GM18873 (cell line): ENCODE data around the gene TTPAL.
"Not testable (repeated sequence)": the region's sequence is repeated elsewhere in the genome, so short reads cannot be mapped to it uniquely, and the experiment has no call there.

Source experiments
- ATAC-seq: cut with Tn5 transposase; IDR thresholded peaks from one replicate; pipeline ENCODE4 v1.9.1; 2021; ENCODE audit warnings: mild to moderate bottlenecking, moderate library complexity, moderate number of reproducible peaks; ENCODE audit not compliant: unreplicated experiment, low FRiP score

The TTPAL gene

DNA sequence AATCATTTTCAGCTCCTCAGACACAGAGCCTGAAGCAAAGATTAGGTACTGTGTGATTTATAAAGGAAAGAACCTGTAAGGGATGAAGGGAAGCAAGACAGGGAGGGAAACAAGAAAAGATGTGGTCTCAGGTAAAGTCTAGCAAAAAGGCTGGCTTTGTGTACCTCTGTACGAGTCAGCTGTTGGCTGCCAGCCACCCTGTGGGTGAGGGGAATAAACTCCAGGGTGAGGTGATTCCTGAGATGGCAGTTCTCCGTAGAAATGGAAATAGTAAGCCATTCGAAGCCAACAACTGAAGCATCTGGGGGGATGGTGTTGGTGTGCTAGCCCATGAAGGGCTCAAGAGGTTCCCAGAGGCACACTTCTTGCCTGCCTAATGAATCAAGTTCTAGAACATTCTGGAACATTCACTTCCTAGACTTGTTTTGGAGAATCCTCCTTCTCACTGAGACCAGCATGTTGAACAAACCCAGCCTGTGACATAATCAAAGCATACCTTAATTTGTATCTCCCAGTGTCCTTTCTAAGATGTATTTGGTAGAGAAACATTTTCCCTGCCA is 10.6 kb upstream of the TTPAL start:
- no peak for ATAC-seq

DNA sequence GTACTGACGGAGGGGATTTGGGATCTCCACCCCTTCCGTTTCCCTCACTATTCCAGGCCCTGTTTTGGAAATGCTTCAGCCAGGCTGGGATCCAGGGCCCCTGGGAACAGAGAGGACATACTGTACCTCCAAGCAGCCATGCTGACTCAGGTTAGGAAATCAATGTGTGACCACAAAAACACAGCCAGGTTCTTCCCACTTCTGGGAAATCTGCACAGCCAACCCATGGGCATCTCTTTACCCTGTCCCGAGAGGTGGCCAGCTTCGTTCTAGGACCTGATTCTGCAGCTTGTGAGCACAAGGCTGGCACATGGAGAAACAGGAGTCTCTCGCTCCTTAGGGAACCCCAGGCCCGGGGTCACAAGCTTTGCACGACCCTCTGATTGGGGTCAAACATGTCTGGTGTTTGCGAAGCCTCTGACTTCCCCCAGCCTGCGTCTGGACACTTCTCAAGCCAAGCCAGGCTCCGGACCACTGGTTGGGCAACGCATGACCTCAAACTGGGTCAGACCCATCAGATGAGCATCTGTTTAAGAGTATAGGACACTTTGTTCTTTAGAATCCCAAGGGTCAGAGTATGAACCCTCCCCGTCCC is 8.3 kb upstream of the TTPAL start:
- ATAC-seq = no peak

DNA sequence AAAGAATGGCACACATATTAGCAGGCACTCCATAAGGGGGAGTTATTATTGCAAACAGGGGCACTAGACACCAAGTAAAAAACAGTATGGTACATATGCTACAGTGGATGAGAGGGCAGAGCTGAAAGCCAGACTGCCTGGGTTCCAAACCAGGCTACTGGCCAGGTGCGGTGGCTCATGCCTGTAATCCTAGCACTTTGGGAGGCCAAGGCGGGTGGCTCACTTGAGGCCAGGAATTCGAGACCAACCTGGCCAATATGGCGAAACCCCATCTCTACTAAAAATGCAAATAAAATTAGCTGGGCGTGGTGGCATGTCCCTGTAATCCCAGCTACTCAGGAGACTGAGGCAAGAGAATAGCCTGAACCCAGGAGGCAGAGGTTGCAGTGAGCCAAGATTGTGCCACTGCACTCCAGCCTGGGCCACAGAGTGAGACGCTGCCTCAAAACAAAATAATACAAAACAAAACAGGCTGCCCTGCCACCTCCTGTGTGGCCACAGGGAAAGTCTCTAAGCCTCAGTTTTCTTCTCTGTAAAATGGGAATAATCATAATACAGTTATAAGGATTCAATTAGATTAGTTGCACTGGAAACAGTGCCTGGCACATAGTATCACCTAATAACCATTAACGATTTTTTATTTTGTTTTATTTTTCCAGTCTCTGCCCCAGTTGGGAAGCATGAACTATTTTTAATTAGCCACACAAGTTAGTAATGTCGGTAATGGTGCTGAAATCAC is 7.5 kb upstream of the TTPAL start:
- no peak for ATAC-seq

DNA sequence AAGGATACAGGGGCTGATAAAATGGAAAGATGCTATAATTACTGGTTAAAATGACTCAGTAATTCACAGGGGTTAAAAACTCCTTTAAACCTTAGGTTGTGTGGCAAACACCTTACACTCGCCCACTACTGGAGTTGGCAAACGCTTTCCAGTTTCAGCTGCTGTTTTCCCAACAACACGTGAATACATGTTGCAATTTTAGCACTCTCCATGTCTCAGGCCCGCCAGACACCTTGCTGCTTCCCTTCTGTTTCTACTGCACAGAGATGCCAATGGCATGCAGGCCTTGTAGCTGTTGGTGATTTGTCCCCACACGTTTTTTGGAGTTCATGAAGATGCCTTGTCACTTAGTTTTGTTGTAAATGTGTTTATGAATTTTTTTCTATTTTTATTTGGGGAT is 5.3 kb upstream of the TTPAL start:
- ATAC-seq = no peak

DNA sequence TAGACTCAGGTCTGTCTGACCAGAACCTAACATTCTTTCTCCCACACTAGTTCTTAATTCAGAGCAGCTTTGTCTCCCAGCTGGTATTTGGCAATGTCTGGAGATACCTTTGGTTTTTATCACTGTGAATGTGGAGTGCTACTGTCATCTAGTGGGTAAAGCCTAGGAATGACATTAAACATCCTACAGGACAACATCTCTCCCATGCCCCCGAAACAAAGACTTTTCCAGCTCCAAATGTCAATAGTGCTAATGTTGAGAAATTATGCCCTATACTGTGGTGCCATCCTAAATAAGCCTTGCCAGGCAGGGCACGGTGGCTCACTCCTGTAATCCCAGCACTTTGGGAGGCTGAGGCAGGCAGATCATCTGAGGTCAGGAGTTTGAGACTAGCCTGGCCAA is 4.2 kb upstream of the TTPAL start:
- ATAC-seq = no peak

DNA sequence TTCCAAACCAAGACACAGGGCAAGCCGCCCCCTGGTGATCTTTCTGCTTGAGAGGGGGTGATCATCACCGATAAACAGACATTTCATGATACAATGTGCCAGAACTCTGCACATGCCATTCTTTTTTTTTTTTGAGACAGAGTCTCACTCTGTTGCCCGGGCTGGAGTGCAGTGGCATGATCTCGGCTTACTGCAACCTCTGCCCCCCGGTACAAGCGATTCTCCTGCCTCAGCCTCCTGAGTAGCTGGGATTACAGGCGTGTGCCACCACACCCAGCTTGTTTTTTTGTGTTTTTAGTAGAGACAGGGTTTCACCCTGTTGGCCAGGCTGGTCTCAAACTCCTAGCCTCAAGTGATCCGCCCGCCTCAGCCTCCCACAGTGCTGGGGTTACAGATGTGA is 3.4 kb upstream of the TTPAL start:
- ATAC-seq = not testable (repeated sequence)

DNA sequence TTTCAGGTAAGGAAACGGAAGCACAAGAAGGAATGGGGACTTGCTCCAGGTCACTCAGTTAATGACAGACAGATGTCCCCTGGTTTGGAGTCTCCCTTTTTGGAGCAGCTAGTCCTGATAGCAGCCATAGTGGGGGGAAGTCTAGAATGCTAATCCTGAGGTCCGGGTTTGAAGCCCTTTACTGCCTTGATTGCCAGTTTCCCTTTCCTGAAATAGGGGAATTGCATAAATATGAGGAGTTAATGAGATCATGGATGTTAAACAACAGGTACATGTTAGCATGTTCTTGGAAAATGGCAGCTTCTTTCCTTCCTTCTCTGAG is 341 bp upstream of the TTPAL start:
- ATAC-seq = no peak

DNA sequence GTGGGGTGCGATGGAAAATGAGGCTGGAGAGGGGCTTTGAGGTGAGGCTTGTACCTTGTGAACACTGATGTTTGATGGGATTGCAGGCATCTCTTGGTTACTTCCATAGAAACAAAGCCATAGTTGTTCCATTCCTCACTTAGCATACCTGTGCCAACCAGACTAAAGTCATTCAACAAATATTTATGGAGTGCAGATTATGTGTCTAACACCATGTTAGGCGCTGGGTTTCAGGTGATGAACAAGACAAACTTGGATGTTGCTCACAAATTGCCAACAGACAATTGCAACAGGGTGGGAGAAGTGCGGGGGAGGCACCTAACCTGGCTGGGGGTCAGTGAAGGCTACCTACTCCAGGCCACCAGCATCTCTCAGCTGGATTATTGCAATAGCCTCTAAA is 1.5 kb downstream of the TTPAL start:
- no peak for ATAC-seq

DNA sequence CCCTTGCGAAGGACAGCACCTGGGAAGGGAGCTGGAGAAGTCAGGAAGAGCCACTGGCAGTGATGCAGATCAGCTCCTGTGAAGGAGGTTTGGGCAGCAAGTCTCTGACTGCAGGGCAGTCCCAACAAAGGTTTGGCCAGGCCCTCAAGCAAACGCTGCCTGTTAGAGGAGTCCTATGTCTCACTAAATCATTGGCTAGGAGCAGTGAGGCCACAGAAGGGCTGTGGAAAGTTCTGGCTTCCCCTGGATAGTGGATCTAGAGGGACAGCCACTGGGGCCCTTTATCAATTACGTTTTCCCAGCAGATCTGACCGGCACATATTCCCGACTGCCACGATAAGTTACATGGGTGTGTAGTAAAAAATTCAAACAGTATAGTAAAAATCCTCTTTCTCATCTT is 2.5 kb downstream of the TTPAL start:
- no peak for ATAC-seq

DNA sequence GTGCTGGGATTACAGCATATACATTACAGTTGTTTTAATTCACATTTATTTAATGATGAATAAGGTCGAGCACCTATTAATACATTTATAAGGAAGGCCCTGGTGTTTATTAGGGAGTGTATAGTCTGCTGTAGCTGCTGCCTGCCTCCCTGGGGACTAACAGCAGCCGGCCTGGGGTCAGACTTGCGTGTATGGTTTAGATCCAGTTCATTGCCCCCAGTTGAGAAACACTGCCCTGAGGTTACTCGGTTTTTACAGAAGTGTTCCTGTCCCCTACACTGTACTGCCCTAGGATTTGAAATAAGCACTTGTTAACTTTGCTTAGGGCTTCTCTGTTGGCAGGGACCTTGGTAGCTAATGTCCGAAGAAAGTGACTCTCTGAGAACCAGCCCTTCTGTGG is 4.0 kb downstream of the TTPAL start:
- no peak for ATAC-seq

DNA sequence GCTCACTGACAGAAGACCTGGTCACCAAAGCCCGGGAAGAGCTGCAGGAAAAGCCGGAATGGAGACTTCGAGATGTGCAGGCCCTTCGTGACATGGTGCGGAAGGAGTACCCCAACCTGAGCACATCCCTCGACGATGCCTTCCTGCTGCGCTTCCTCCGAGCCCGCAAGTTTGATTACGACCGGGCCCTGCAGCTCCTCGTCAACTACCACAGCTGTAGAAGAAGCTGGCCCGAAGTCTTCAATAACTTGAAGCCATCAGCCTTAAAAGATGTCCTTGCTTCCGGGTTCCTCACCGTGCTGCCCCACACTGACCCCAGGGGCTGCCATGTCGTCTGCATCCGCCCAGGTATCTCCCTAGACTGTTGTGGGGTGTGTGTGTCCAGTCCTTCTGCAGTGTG is 4.4 kb downstream of the TTPAL start:
- no peak for ATAC-seq

DNA sequence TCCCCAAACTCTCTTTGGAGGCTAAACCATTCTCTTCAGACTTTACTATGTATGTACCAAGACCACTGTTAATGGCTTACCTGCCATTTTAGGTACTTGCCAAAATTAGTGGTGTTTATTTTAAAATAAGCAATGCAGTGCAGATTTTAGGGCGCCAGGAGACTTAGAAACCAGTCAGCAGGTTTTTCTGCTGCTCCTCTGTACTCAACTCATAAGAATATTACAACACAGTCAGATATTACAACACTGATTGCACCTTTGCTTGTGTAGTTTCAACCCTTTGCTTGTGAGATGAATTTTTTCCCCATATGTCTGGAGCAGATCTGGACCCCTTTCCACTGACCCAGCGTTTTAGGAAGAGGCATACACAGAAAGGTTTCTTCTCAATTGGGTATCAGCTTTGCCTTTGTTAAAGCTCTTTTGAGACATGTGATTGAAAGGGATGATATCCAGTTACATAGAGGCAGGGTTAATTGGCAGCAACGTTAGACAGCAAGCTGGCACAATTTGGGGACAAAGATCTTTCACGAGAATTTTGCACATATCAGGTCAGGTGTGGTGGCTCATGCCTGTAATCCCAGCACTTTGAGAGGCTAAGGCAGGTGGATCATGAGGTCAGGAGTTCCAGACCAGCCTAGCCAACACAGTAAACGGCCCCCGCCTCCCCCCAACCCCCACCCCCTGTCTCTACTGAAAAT is 6.2 kb downstream of the TTPAL start:
- no peak for ATAC-seq

DNA sequence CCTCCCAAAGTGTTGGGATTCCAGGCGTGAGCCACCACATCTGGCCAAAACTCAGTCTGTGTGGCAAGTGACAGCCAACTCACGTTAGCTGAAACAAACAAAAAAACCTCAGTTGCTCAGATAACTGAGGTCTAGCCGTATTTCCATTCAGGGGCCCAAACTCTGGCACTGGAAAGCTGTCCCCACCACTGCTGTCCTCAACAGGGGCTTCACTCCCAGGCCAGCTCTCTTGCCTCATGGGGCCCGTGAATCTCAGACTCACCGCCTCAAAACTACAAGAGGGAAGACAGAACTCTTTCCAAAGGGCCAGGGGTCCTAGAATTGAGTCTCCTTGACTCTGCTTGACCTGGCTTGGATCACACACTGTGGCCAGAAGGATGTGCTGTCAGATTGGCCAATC is 7.4 kb downstream of the TTPAL start:
- ATAC-seq = no peak

DNA sequence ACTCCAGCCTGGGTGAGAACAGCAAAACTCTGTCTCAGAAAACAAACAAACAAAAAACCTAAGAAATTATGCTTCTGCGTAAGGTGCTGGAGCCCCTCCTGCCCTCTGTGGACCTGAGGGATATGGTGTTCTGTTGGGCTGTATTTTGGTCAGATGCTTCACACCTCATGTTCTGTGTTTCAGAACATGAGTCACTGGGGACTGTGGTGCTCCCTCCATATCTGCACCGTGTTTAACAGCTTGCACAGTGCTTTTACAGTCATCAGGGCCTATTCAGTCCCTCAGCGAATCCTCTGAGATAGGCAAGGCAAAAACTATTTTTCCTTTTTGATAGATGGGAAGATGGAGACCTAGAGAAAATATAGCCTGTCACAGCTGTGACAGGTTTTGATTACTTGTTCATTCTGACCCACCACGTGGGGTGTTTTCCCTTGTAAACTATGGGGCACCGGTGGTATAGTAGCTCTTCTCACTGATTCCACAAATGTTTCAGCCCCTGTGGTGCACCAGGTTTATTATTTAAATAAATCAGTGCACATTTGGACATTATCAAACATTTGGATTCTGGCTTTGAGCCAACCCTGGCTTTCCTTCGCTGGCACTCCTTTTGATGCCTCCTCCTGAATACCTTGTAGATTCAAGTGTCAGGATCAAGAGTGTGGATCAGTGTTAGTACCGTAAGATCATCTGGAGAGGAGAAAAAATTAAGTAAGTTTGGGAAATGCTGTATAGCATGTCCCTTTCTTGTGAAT is 9.6 kb downstream of the TTPAL start:
- no peak for ATAC-seq

DNA sequence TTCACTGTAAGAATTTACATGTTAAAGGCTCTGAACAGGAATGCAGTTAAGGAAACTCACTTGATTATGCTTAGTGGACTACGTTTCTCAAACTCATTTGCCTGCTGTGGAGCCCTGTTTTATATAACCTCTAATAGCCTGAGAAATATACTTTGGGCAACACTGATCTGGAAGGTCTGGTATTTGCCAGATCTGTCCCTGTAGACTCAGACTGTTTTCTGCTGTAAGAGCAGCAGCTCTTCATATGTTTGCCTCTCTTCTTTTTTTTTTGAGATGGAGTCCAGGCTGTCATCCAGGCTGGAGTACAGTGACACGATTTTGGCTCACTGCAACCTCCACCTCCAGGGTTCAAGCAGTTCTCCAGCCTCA is 10.1 kb downstream of the TTPAL start:
- ATAC-seq = no peak

DNA sequence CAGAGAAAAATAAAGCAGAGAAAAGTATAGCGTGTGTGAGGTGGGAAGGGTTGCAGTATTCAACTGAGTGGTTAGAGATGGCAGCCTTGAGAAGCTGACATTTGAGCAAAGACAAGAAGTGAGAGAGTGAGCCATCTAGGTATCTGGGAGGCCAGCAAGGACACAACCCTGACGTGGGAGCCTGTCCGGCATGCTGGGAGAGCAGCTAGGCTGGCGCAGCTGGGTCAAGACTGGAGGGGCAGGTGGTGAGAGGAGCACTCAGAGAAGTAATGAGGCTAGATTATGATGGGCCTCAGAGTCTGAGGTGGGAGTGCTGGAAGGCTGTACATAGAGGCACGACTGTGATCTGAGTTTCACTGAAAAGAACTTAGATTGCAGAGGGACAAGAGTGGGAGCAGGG is 12.9 kb downstream of the TTPAL start:
- no peak for ATAC-seq

DNA sequence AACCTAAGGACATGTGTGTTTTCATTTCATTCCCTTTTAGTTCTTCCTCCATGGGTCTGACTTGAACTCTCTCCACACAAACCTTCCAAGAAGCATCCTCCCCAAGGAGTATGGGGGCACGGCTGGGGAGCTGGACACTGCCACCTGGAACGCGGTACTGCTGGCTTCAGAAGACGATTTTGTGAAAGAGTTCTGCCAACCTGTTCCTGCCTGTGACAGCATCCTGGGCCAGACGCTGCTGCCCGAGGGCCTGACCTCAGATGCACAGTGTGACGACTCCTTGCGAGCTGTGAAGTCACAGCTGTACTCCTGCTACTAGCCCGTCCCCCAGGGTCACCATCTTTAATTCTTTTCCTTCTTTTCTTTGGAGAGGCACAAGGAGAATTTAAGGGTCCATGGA is 13.5 kb downstream of the TTPAL start:
- no peak for ATAC-seq

DNA sequence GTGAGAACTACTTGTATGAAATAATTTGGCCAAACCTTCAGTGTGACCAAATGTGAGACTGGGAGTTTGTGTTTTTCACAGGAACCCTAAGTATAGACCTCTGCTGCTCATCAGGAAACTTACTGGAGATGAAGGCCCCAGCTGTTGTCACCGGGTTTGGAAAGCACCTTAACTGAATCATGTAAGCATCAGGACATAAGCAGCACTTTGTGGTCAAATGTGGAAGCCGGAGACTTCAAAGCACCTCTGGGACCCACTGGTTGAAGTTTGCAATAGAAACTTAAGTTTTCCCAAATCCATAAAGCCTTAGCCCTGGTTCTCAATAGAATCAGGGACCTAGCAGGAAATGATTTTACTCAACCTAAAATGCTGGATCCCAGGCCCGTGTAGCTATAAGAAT is 14.3 kb downstream of the TTPAL start:
- no peak for ATAC-seq

DNA sequence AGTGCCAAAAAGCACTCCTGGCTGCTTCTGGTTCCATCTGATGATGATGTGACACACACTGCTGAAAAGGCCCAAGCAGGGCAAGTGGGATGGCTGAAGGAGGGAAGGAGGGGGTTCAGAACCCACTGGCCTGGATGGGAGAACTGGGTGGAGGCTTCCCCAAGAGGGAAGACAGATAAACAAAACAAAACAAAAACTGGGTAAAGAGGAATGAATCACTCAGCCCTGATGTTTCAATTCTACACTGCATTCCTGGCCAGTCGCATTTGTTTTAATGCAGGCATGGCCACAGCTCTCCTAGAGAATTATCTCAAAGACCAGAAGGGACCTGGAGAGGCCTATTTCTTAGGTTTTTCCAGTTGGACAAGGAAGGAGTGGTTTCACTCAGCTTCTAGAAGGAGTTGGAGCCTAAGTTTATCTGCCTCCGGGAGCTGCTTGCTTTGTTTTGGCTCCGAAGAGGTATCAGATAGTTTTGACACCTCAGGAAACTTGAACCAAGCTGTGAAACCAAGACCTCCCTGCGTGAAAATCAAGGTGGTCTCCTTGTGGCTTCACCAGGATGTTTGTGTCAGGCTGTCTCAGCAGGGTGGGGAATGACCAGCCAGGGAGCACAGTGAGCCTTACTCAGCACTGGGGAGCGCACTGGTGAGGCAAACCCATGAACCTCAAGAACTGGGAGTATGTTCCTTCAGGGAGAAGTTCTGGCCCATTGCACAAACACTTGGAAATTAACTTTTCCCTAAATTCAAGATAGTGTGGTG is 16.1 kb downstream of the TTPAL start:
- no peak for ATAC-seq

DNA sequence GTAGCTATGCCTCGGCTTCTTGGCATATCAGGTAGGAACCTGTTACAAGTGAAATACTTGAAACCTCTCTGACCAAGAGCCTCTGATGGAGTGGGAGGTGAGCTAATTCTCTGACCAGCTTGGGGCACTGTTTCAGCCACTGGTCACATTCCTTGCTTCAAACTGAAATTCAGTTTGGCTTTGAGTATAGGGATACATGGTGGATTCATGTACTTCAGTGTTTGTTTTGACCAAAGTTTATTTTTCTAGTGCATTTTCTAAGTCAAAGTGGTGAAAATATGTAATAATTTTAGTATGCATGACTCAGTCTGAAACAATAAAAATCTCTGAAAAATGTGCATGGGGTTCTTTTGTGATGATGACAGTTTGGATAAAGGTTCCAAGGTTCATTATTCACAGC is 18.6 kb downstream of the TTPAL start:
- ATAC-seq = no peak
